Endodermal cell (in vitro differentiated cells): ENCODE data around the gene TTC28. TPM values are rescaled to one million over a fixed set of nuclear protein-coding genes. Genes with fewer than 3 reads are reported as not detected.
A peak's percentile ranks its signal among the peaks of the same experiment; 100 is the strongest.

Experiments used
- DNase-seq: peaks from one replicate; pipeline ENCODE4 v3.0.0-alpha.2; 2017
- H3K27ac ChIP-seq: 2 replicates; pipeline ENCODE4 v1.5.1; 2013; ENCODE audit warnings: mild to moderate bottlenecking, low read depth, low read length, moderate library complexity
- H3K27me3 ChIP-seq: 2 replicates; pipeline ENCODE4 v1.6.1; 2013; ENCODE audit warnings: mild to moderate bottlenecking, low read length, moderate library complexity; ENCODE audit not compliant: insufficient read depth, control insufficient read depth, poor library complexity, severe bottlenecking
- H3K36me3 ChIP-seq: 2 replicates; pipeline ENCODE4 v1.7.0; 2013; ENCODE audit warnings: mild to moderate bottlenecking, low read length, moderate library complexity; ENCODE audit not compliant: control insufficient read depth, insufficient read depth
- H3K4me1 ChIP-seq: one replicate; pipeline ENCODE4 v1.7.0; 2013; ENCODE audit warnings: low read length; ENCODE audit not compliant: control insufficient read depth, insufficient read depth
- H3K4me3 ChIP-seq: 2 replicates; pipeline ENCODE4 v1.5.1; 2013; ENCODE audit warnings: mild to moderate bottlenecking, low read length, moderate library complexity
- H3K9ac ChIP-seq: 2 replicates; pipeline ENCODE4 v1.6.1; 2013; ENCODE audit warnings: mild to moderate bottlenecking, low read length, moderate library complexity; ENCODE audit not compliant: poor library complexity, severe bottlenecking; ENCODE audit errors: extremely low read depth
- H3K9me3 ChIP-seq: 2 replicates; pipeline ENCODE4 v1.6.1; 2013; ENCODE audit warnings: mild to moderate bottlenecking, low read length, moderate library complexity; ENCODE audit not compliant: control insufficient read depth
- H3K27ac Mint-ChIP-seq: 2 replicates; pipeline ENCODE4 v1.8.0; 2020; ENCODE audit warnings: mixed read lengths
- H3K27me3 Mint-ChIP-seq: 2 replicates; pipeline ENCODE4 v1.8.0; 2021; ENCODE audit warnings: mild to moderate bottlenecking, mixed read lengths; ENCODE audit not compliant: insufficient read depth
- H3K36me3 Mint-ChIP-seq: 2 replicates; pipeline ENCODE4 v1.8.0; 2020; ENCODE audit warnings: low read depth, mixed read lengths
- H3K4me1 Mint-ChIP-seq: 2 replicates; pipeline ENCODE4 v1.8.0; 2020; ENCODE audit warnings: mixed read lengths
- H3K4me3 Mint-ChIP-seq: 2 replicates; pipeline ENCODE4 v1.8.0; 2020; ENCODE audit warnings: mild to moderate bottlenecking, moderate library complexity, mixed read lengths
- H3K9me3 Mint-ChIP-seq: 2 replicates; pipeline ENCODE4 v1.8.0; 2020; ENCODE audit warnings: mild to moderate bottlenecking, mixed read lengths
- CTCF ChIP-seq: fragments of 200-600 bp; sonication (generic); conservative IDR thresholded peaks from 2 replicates; pipeline ENCODE4 v1.5.0; 2021; ENCODE audit warnings: antibody characterized with exemption, mild to moderate bottlenecking
- WGBS, 2 experiments: methylation state at CpG; one replicate each; pipeline versions ENCODE4 v1.1.5 to v1.1.7; 2013; ENCODE audit warnings: missing lambda C conversion rate in 2 of 2, mixed read lengths in 1 of 2; ENCODE audit not compliant: insufficient coverage in 1 of 2, insufficient read length in 1 of 2; 5-methylcytosine and 5-hydroxymethylcytosine counted together
- total RNA-seq, 2 donors: library from RNA; stranded (reverse); fragmentation: NEBNext Ultra II Directional in 1 of 2; extraction: Animal tissue kit (Norgen Biotek cat#: 25700) in 1 of 2; gene quantifications; 2 replicates in 1 of 2; 3 replicates in 1 of 2; pipeline ENCODE4 v1.2.1, GENCODE V29; 2021

The TTC28 gene
- total RNA-seq, 2 donors from 2014 or later = 28.6 to 34.0 TPM

- DNase-seq = peak; percentile 94
- Mint-ChIP-seq H3K4me1 (peaks cover 4% of the 10 kb centered on the region), H3K9me3 (no peaks in the 10 kb centered on the region), H3K27ac (no peak overlapping the region), H3K4me3 (no peak overlapping the region), H3K36me3 (no peaks in the 10 kb centered on the region), H3K27me3 (no peaks in the 10 kb centered on the region)
- 41% methylated on average over 3 of the region's 5 CpGs; no CpG with 5 or more reads in 1 of the 2 experiments for WGBS, 2 experiments
- Histone ChIP-seq H3K4me1 (no peaks in the 10 kb centered on the region), H3K9me3 (no peaks in the 10 kb centered on the region), H3K9ac (no peak overlapping the region), H3K4me3 (no peak overlapping the region), H3K36me3 (no peaks in the 10 kb centered on the region), H3K27me3 (no peaks in the 10 kb centered on the region), H3K27ac (no peak overlapping the region)
- peak; percentile 96 for TF ChIP-seq CTCF
Observed at GRCh38 chr22:28051787-28052356, 627.8 kb downstream of the TTC28 start.

GRCh38 chr22:28051091-28051786 lies 628.4 kb downstream of the TTC28 start:
- Histone ChIP-seq H3K27me3 (no peaks in the 10 kb centered on the region), H3K4me1 (no peaks in the 10 kb centered on the region), H3K4me3 (no peak overlapping the region), H3K9ac (no peak overlapping the region), H3K27ac (peak overlapping the region; percentile 62), H3K9me3 (no peaks in the 10 kb centered on the region), H3K36me3 (no peaks in the 10 kb centered on the region)
- 65 to 69% methylated on average over 3 to 7 of the region's 7 CpGs for WGBS, 2 experiments
- no peak for TF ChIP-seq CTCF
- no peak overlapping the region for H3K27ac Mint-ChIP-seq
- H3K36me3 Mint-ChIP-seq = no peaks in the 10 kb centered on the region
- no peak for DNase-seq
- peaks cover 4% of the 10 kb centered on the region for H3K4me1 Mint-ChIP-seq
- H3K27me3 Mint-ChIP-seq = no peaks in the 10 kb centered on the region
- H3K9me3 Mint-ChIP-seq = no peaks in the 10 kb centered on the region
- H3K4me3 Mint-ChIP-seq = no peak overlapping the region

- WGBS, 2 experiments = 94 to 100% methylated on average over 1 to 2 of the region's 2 CpGs
- Mint-ChIP-seq H3K4me1 (peaks cover 4% of the 10 kb centered on the region), H3K27ac (no peak overlapping the region), H3K36me3 (no peaks in the 10 kb centered on the region), H3K27me3 (no peaks in the 10 kb centered on the region), H3K4me3 (no peak overlapping the region), H3K9me3 (no peaks in the 10 kb centered on the region)
- no peak overlapping the region for H3K4me3 ChIP-seq
- DNase-seq = no peak
- no peaks in the 10 kb centered on the region for H3K4me1 ChIP-seq
- H3K9me3 ChIP-seq = no peaks in the 10 kb centered on the region
- H3K27ac ChIP-seq = no peak overlapping the region
- no peak for TF ChIP-seq CTCF
- no peaks in the 10 kb centered on the region for H3K36me3 ChIP-seq
- H3K27me3 ChIP-seq = no peaks in the 10 kb centered on the region
- no peak overlapping the region for H3K9ac ChIP-seq
Observed at GRCh38 chr22:28048529-28048928, 631.1 kb downstream of the TTC28 start.
